OCI-LY1 (cell line): ENCODE measurements around the gene RBMS3.

Source experiments
- H2AFZ ChIP-seq: fragments of 200-600 bp; sonication (generic), shearing (Covaris generic); 2 replicates; pipeline ENCODE4 v1.6.0; 2014; ENCODE audit warnings: antibody characterized with exemption, mild to moderate bottlenecking, low read length
- H3F3A ChIP-seq: fragments of 200-600 bp; sonication (generic), shearing (Covaris generic); 2 replicates; pipeline ENCODE4 v1.6.0; 2014; ENCODE audit warnings: mild to moderate bottlenecking, antibody characterized with exemption, low read length, moderate library complexity; ENCODE audit not compliant: insufficient read depth
- H3K27ac ChIP-seq: fragments of 200-600 bp; sonication (generic); 2 replicates; pipeline ENCODE4 v1.5.1; 2014; ENCODE audit warnings: low read length, mixed run types, mild to moderate bottlenecking, low read depth; ENCODE audit not compliant: poor library complexity, severe bottlenecking
- H3K27me3 ChIP-seq: fragments of 200-600 bp; sonication (generic); 2 replicates; pipeline ENCODE4 v1.6.0; 2014; ENCODE audit warnings: antibody characterized with exemption, mild to moderate bottlenecking, low read length, moderate library complexity; ENCODE audit not compliant: insufficient read depth
- H3K36me3 ChIP-seq: fragments of 200-600 bp; sonication (generic); 2 replicates; pipeline ENCODE4 v1.6.1; 2014; ENCODE audit warnings: mild to moderate bottlenecking, antibody characterized with exemption, low read length, moderate library complexity, mixed read lengths; ENCODE audit not compliant: insufficient read depth
- H3K4me1 ChIP-seq: fragments of 200-600 bp; sonication (generic); 2 replicates; pipeline ENCODE4 v1.5.1; 2014; ENCODE audit warnings: mild to moderate bottlenecking, low read length, moderate library complexity; ENCODE audit not compliant: insufficient read depth, severe bottlenecking
- H3K4me2 ChIP-seq: fragments of 200-600 bp; sonication (generic), shearing (Covaris generic); 2 replicates; pipeline ENCODE4 v1.6.1; 2014; ENCODE audit warnings: low read length
- H3K4me3 ChIP-seq: fragments of 200-600 bp; sonication (generic); 2 replicates; pipeline ENCODE4 v1.5.1; 2014; ENCODE audit warnings: low read length, low read depth, mild to moderate bottlenecking, mixed read lengths; ENCODE audit not compliant: poor library complexity, severe bottlenecking
- H3K79me2 ChIP-seq: fragments of 200-600 bp; shearing (Covaris generic); 2 replicates; pipeline ENCODE4 v1.6.1; 2016; ENCODE audit warnings: mixed run types, low read length, mixed read lengths; ENCODE audit not compliant: insufficient read depth
- H3K9ac ChIP-seq: fragments of 200-600 bp; sonication (generic), shearing (Covaris generic); 2 replicates; pipeline ENCODE4 v1.6.1; 2014; ENCODE audit warnings: mild to moderate bottlenecking, low read length, mixed read lengths
- H3K9me2 ChIP-seq: fragments of 200-600 bp; sonication (generic), shearing (Covaris generic); 2 replicates; pipeline ENCODE4 v1.6.1; 2014; ENCODE audit warnings: low read depth, mild to moderate bottlenecking, low read length, mixed read lengths
- H3K9me3 ChIP-seq: fragments of 200-600 bp; shearing (Covaris generic); 2 replicates; pipeline ENCODE4 v1.6.1; 2014; ENCODE audit warnings: low read length, mixed read lengths
- H4K20me1 ChIP-seq: fragments of 200-600 bp; sonication (generic), shearing (Covaris generic); 2 replicates; pipeline ENCODE4 v1.6.0; 2016; ENCODE audit warnings: mild to moderate bottlenecking, low read length; ENCODE audit not compliant: insufficient read depth
- EZH2 ChIP-seq: fragments of 200-600 bp; sonication (generic), shearing (Covaris generic); IDR thresholded peaks from 2 replicates; pipeline ENCODE4 v1.8.0; 2017; ENCODE audit warnings: borderline replicate concordance, mixed run types, mild to moderate bottlenecking, antibody characterized with exemption, low read length, moderate library complexity, mixed read lengths
- TF ChIP-seq, protein P1 (sequence below): fragments of 200-600 bp; sonication (generic), shearing (Covaris generic); IDR thresholded peaks from 2 replicates; pipeline ENCODE4 v1.5.1; 2017; ENCODE audit warnings: mild to moderate bottlenecking, antibody characterized with exemption, low read length, moderate library complexity, mixed read lengths

The RBMS3 gene

GRCh38 chr3:29409409-29409808, 128.5 kb downstream of the RBMS3 start:
- H3K4me2 ChIP-seq: peak overlapping the region; percentile 60; the same call in 1 of the 2 replicates
- no peaks in the 10 kb centered on the region for H4K20me1 ChIP-seq
- peaks cover 91% of the 10 kb centered on the region for H3K4me1 ChIP-seq
- H3K36me3 ChIP-seq: peaks cover 5% of the 10 kb centered on the region; the same call in 1 of the 2 replicates
- no peaks in the 10 kb centered on the region for H3K9me2 ChIP-seq
- peaks cover 12% of the 10 kb centered on the region for H3K79me2 ChIP-seq
- no peak overlapping the region for H2AFZ ChIP-seq
- H3K27me3 ChIP-seq: no peaks in the 10 kb centered on the region
- 0 out of 2 replicates have a peak, but pooled peaks cover 8% of the 10 kb centered on the region for H3F3A ChIP-seq
- no peak overlapping the region for H3K4me3 ChIP-seq
- H3K9ac ChIP-seq: peak overlapping the region; percentile 10; the same call in 1 of the 2 replicates
- H3K9me3 ChIP-seq: 0 out of 2 replicates have a peak, but pooled peaks cover 3% of the 10 kb centered on the region
- H3K27ac ChIP-seq: peak overlapping the region; percentile 99
- TF ChIP-seq, protein P1, sequence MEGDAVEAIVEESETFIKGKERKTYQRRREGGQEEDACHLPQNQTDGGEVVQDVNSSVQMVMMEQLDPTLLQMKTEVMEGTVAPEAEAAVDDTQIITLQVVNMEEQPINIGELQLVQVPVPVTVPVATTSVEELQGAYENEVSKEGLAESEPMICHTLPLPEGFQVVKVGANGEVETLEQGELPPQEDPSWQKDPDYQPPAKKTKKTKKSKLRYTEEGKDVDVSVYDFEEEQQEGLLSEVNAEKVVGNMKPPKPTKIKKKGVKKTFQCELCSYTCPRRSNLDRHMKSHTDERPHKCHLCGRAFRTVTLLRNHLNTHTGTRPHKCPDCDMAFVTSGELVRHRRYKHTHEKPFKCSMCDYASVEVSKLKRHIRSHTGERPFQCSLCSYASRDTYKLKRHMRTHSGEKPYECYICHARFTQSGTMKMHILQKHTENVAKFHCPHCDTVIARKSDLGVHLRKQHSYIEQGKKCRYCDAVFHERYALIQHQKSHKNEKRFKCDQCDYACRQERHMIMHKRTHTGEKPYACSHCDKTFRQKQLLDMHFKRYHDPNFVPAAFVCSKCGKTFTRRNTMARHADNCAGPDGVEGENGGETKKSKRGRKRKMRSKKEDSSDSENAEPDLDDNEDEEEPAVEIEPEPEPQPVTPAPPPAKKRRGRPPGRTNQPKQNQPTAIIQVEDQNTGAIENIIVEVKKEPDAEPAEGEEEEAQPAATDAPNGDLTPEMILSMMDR: no peak
- no peak for TF ChIP-seq EZH2

DNA sequence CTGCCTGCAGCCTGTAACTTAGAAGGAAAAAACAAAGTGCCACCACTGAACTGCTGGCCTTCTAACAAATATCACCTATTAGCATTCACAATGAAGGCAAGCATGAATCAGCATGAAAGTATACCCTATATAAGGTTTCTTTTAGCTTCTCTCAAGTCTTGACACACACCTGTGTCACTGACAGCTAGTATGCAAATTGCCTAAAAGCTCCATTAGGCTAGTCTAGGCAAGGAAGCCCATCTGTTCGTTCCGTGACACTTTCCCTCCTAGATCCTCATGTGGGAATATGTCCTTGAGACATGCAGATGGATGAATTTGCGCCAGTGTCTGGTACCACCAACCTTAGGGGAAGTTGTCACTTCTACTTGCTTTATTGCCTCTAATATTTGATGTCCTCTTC, 129.3 kb downstream of the RBMS3 start:
- Histone ChIP-seq H3K9ac (peak overlapping the region; percentile 65), H3K27ac (peak overlapping the region; percentile 99), H2AFZ (no peak overlapping the region), H3K4me3 (peak overlapping the region; percentile 33), H3K4me2 (peak overlapping the region; percentile 60), H3K27me3 (no peaks in the 10 kb centered on the region), H3K9me3 (0 out of 2 replicates have a peak, but pooled peaks cover 3% of the 10 kb centered on the region), H3K79me2 (peaks cover 12% of the 10 kb centered on the region), H3K9me2 (no peaks in the 10 kb centered on the region), H4K20me1 (no peaks in the 10 kb centered on the region), H3F3A (0 out of 2 replicates have a peak, but pooled peaks cover 8% of the 10 kb centered on the region), H3K36me3 (peaks cover 5% of the 10 kb centered on the region; the same call in 1 of the 2 replicates), H3K4me1 (peaks cover 91% of the 10 kb centered on the region)
- TF ChIP-seq, protein P1: no peak
- TF ChIP-seq EZH2: no peak

DNA sequence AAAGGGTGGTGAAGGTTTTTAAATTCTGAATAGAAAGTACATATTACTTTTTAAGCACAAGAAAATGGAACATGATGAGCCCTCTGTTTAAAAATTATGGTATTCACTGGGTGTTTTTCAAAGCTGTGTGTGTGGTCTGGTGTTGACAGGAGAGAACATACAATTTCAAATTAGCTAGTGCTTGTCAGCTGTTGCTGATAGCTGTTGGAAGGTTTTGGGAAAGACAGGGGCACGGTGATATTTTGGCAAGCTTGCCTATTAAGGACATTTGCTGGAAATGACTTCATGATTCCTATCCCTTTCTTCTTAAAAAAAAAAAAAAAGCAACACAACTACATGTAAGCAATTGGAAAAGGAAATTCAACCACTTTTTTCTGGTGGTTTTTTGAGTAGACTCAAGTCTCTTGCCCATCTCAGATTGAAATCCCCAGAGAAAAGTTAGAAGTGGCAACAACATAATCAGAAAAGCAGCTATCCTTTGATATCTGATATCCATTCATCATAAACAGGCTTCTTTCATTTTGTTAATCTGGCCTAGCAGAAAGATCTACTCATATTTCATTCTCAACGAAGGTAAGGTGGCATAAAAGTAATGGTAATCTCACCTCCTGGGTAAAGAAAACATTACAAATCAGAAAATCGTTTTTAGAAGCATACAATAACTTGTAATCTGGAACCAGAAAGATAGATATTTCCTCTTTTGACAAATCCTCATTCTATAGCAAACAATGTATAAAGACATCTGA, 130.0 kb downstream of the RBMS3 start:
- Histone ChIP-seq H3F3A (0 out of 2 replicates have a peak, but pooled peaks cover 8% of the 10 kb centered on the region), H3K9me2 (no peaks in the 10 kb centered on the region), H3K27ac (peak overlapping the region; percentile 99), H3K4me3 (peak overlapping the region; percentile 33), H3K27me3 (no peaks in the 10 kb centered on the region), H2AFZ (no peak overlapping the region), H3K4me2 (peak overlapping the region; percentile 60), H4K20me1 (no peaks in the 10 kb centered on the region), H3K36me3 (peaks cover 5% of the 10 kb centered on the region; the same call in 1 of the 2 replicates), H3K4me1 (peaks cover 91% of the 10 kb centered on the region), H3K79me2 (peaks cover 12% of the 10 kb centered on the region), H3K9ac (peak overlapping the region; percentile 65), H3K9me3 (0 out of 2 replicates have a peak, but pooled peaks cover 3% of the 10 kb centered on the region)
- TF ChIP-seq EZH2: no peak
- TF ChIP-seq, protein P1: no peak
